Measurements from ENCODE around the gene HSDL2.
"Not testable (repeated sequence)": the region's sequence is repeated elsewhere in the genome, so short reads cannot be mapped to it uniquely, and the experiment has no call there.

Gene HSDL2

DNA sequence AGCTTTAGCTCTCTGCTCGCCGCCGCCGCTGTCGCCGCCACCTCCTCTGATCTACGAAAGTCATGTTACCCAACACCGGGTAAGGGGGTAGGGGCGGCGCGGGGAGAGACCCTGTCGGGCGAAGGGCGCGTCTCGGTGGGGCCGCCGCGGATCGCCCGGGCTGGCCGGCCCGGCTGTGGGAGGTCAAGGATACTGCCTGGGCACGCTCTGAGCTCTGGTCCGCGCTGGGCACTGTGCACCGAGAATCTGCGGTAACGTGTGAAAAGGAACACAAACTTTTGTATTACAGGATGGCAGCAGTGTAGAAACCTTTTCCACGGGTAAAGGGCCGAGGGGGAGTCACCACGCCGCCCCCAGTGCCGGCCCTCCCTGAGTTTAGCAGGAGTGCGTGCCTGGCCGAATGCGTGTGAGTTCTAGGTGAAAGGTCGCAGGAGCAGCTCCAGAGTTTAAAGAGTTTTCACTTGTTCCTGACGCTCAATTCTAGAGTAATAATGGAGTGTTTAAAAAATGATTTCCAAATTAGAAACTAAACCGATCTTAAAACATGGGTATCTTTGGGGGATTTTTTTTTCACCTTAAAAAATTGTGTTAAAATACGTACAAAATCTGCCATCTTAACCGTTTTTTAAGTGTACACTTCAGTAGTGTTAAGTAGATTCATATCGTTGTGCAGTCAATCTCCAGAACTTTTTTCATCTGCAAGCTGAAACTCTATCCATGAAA lies at the start of gene HSDL2:
HSDL2 (plus strand) TSS at position 7 of the 723 bp plus-strand sequence; CDS start at position 63, 56 bp downstream.
- peak in 14 of 56 donors; percentile 8 to 72 (median 50) for DNase-seq

DNA sequence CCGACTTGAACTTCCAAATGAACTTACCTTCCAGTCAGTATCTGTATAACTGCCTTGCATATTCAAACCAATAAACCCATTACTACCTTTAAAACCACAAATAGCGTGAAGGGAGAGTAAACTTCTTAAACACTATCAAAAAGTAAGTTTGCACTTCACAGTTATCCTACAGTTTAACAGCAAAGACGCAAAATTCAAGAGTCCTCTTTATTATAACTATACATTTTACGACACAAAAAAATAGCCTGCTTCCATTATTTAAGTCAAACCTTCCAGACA lies 48.3 kb upstream of the HSDL2 start:
- DNase-seq, result no peak

DNA sequence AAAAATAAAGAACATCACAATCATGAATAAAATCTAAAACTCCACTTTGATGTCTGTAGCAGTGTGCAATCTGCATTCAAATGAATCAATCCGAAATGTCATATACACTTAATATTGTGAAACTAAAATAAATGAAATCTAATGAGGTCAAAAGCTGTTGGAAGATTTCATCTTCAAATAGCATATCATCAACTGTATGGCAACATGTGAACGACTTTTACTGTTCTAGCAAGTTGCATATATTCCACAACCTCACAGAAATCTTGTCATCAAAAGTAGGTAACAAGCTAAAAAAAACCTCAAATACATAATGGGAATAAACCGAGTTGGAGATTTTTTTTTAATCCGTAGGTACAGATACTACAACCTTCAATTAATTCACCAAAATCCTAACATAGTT lies 47.7 kb upstream of the HSDL2 start:
- no peak for DNase-seq

DNA sequence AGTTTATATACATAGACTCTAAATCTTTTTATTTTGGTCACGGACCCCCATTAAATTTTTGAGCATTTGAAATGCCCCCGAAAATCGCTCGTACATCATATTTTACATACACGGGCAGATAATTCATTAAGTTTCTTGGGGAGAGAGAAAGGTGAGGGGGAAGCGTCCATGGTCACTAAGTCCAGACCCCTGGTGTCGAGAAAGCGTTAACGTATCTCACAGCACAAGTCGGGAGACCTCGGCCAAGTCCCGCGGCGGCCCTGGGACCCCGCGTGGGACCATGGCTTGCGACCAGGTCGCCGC lies 47.3 kb upstream of the HSDL2 start:
- DNase-seq, result peak in 1 of 56 donors; percentile 47

DNA sequence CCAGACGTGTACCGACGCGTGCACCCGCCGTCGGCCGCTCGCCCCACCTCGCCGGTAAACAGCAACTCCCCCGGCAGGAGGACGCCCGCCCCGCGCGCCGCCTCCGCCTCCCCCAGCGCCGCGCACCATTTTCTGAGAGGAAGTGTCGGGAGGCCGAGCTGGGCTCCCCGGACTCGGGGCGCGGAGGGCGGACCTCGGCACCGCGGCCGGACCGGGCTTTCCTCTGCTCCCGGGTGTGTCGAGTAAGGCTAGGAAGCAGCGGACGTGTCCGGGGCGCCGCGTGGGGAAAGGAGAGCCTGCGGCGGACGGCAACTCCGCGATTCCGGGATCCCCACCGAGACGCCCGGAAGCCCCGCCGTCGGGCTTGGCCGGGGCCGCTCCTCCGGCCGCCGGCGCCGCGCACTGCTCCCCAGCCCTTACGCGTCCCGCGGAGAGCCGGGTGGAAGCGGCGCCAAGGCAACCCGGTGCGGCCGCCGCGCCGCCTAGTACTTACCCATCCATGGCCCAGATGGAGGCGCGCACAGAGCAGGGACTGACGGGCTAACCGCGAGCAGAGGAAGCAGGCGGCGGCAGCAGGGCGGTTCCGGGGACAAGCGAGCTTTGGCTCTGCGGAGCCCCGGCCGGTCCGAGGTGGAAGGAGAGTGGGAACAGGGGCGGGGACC lies 46.8 kb upstream of the HSDL2 start, which contains the start of gene PTBP3:
PTBP3 (minus strand) TSS at position 643 of the 662 bp plus-strand sequence. CDS start 35,754 bp downstream, outside the sequence.
- peak in 45 of 56 donors; percentile 25 to 94 (median 51) for DNase-seq

DNA sequence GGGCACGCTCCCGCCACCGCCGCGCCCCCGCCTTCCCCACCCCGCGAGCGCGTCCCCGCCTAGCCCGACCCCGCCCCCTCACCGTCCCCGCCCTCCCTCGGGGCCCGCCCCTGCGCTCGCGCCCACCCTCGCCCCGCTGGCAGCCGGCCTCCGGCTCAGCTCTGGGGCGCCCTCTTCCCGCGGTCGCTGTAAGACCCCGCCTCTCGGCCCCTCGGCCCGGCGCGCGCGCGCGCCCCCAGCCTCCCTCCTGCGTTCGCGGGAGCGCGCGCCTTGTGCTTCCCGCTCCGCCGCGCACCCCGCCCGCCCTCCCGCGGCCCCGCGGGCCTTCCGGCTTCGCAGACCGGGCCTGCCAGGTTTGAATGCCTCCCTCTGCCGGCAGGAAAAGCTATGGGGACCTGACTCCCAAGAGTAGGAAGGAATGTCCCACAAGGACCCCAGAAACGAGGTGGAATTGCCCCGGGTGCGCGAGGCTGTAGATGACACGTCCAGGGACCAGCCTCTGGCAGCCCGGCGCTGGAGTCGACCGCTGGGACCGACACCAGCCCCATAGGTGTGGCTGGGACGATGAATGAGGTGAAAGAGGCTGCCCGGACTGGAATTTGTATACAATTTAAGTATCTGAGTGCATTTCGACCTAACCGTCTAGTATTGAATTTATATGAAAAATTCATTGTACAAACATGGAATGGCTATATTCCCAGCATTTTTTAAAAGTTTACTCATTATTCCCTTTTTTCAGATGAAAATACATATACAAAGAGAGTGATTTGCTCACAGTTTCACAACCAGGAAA lies 46.1 kb upstream of the HSDL2 start:
- peak; percentile 41 to 95 (median 88) for DNase-seq

DNA sequence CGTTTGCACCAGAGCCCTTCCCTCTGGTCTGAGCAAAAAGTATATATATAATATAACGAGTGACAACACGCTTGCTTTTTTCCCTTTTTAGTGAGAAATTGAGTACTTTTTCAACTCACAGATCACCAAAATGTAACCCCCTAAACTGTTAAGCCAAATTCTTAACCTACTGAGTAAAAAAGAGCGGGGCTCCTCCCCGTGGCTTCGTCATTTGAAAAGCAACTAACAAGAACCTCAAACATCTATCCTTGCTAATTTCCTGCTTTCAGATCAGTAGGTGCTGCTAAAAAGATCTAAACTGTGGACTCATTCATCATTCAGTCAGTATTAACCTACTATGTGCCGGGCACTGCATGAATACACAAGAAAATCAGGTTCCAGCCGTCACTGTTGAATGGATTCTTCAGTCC lies 45.5 kb upstream of the HSDL2 start:
- peak in 2 of 56 donors; percentile 0 to 11 for DNase-seq

DNA sequence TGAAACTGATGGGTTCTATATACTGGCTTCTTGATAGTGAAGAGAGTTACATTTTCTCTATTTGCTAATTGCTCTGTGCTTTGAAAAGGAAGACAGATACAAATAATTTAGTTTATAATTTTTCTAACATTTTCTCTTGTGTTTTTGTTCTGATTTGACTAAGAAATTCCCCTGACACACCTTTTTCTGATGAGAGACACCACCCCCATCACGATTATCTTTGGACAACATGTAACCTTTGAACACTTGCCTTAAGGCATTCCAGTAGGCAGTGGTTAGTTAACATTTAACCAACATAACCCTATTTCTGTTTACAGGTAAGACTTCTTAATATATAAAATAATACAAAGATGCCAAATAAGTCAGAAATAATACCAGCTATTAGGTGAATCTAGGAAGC lies 42.4 kb upstream of the HSDL2 start:
- no peak for DNase-seq

DNA sequence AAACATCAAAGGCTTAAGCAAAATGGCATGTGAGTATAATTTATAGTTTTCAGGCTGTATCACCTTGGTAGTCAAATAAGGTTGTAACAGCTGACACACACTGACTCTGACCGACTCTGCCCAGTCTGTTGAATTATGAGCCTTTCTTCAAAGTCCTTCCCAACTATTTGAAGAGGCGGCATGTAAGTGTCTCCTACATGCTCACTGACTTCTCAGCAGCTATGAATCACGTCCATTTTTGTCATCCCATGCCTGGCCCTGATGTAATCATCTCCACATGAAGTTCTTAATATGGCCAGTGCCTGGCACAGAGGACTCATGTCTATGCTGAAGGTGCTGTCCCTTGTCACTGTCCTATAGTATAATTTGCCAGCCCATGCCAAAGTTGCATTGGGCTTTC lies 41.3 kb upstream of the HSDL2 start:
- no peak for DNase-seq

DNA sequence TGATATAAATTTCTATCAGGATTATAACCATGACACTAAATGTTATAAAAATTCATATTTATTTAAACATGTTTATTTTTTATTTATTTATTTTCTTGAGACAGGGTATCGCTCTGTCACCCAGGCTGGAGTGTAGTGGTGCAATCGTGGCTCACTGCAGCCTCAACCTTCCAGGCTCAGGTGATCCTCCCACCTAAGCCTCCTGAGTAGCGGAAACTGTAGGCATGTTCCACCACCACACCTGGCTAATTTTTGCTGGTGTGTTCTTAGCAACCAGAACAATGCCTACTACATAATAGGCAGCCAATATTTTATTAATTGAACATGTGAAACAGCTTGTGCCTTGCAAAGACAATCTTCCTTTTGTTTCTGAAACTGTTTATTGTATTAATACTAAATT lies 40.0 kb upstream of the HSDL2 start:
- no peak for DNase-seq

DNA sequence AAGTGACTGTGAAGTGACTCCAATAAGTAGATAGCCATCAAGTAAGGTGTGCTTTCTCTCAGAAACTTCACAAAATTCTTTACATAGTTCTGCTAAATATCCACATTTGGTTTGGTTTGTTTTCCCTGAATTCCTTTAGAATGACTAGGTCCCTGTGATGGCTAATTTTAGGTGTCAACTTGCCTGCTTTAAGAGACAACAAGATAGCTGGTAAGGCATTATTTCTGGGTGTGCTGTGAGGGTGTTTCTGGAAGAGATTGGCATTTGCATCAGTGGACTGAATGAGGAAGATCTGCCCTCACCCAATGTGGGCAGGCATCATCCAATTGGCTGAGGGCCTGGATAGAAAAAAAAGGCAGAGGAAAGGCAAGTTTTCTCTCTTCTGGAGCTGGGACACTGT lies 38.2 kb upstream of the HSDL2 start:
- no peak for DNase-seq

DNA sequence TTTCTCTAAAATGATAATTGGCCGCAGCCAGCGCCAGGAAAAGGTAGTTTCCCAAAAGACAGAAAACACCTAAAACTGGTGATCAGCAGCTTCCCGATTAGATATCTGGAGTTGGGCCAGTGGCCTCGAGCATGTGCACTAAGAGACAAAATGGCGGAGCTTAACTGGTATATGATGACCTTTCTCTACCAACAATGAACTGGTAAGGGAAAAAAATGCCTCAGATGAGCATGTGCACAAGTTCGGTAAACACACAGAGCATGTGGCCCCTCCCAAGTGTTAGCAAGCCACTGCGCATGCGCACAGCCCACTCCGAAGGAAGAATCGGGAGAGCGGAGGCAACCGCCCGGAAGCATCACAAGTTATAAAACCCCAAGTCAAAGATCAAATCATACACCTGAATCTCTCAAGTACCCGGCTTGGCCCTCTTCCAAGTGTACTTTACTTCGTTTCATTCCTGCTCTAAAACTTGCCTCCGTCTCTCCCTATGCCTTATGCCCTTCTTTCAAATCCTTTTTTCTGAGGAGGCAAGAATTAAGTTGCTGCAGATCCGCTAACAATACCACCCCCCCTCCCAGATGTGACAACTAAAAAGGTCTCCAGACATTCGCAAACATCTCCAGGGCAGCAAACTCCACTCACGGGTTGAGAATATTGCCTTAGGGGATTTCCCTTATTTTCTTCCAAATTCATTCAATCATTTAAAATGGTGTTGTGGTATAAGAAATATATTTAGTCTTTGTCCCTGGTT lies 31.5 kb upstream of the HSDL2 start:
- DNase-seq, result peak; percentile 5 to 84 (median 54)

DNA sequence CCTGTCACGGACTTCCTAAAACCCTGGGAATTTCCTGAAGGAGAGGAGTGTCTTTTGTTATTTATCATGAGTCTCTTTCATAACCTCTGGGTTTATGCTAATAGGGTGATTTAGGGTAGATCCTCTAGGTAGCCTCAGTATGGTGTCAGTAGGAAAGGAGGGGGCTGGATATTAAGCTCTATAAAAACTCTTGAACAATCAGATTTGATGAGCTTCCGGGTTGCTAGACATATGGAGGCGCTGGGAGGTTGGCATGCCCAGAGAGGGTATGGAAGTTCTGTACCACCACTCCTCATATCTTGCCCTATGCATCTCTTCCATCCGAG lies 30.9 kb upstream of the HSDL2 start:
- no peak for DNase-seq

DNA sequence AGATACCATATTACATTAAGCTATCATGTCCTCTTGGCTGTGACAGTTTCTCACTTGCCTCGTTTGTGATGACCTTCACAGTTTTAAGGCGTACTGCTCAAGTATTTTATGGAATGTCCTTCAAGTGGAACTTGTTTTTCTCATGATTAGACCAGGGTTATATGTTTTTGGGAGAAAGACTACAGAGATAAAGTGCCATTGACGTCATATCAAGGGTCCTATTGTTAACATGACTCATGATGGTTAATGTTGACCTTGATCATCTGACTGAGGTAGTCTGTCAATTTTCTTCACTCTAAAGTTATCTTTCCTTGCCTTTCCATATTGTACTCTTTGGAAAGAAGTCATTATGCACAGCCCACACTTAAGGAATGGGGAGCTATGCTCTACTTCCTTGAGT lies 28.7 kb upstream of the HSDL2 start:
- DNase-seq, result no peak

DNA sequence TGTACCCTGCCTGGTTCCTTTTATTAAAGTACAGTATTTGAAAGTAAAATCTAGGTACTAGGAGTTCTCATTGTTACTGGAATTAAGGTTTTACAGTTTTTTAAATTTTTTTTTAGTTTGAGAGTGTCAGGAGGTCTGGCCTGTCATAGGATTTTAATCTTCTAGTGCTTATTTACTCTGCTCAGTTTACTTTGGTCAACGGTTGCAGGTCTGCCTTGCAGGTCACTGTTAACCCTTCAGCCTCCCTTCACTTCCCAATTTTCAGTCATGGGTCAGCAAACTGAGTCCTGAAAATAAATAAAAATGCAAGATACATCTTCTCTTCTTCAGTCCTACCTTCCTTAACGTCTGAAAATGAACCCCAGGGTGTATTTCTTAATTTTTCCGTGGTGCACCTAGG lies 27.7 kb upstream of the HSDL2 start:
- no peak for DNase-seq

DNA sequence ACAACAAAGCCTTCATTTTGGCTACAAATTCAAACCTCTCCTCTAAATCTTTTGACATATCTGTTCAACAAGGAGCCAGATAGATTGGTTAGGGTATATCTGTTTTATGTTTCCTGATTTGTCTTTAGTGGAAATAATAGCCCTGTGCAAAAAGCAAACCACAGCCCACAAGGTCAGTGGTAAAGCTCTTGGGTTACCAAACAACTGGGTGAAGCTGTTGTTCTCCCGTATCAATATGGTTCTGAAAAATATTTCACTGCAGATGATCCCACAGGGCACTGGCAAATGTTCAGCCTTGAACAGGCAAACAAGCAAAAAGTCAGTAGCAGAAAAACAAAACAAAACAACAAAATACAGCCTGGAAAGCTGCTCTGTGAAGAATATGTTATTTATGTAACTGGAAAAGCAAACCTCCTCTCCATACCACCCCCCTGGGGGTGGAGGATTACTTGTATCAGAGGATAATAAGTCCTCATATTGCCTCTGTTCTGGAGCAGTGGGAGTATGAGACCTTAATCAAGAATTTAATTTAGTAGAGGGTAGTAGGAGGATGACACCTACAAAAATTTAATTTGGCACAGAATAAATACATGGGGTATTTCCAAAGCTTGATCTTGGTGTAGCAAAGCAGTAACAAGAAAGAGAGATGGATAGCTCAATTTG lies 25.7 kb upstream of the HSDL2 start:
- no peak for DNase-seq

DNA sequence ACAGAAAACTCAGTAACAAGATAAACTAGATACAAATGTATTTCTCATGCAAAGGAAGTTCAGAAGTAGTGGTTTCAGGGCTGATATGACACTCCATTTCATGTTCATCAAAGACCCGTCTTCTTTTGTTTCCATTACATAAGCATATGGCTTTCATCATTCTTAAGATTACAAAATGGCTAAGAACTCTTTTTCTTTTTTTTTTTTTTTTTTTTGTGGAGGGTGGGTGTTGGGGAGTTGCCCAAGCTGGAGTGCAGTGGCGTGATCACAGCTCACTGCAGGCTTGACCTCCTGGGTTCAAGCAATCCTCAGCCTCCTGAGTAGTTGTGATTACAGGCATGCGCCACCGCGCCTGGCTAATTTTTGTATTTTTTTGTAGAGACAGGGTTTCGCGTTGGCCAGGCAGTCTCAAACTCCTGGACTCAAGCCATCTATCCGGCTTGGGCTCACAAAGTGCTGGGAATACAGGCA lies 24.4 kb upstream of the HSDL2 start:
- DNase-seq, result no peak

DNA sequence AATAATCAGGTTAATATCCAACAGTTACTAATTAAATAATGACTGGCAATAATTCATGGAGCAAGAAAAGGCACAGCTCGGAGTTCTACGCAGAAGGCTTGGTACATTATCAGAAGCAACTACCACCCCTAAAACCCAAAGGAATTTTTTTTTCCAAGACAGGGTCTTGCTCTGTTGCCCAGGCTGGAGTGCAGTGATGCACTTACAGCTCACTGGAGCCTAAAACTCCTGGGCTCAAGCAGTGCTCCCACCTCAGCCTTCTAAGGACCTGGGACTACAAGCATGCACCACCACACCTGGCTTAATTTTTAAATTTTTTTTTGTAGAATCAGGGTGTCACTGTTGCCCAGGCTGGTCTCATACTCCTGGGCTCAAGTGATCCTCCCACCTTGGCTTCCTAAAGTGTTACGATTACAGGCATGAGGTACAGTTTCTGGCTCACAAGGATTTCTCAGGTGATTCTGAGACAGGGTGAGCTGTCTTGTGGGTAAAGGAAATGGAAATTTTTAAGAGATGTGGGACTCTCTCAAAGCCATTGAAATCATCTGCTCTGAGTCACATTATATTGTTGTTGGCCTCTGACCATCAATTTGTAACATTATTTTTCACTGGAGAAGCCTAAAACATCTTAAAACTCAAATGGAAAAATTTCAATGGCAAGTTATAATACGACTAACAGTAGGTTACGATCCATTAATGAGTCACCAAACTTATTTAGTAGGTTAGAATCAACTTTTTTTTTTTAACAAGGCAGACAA lies 19.7 kb upstream of the HSDL2 start:
- DNase-seq, result no peak

DNA sequence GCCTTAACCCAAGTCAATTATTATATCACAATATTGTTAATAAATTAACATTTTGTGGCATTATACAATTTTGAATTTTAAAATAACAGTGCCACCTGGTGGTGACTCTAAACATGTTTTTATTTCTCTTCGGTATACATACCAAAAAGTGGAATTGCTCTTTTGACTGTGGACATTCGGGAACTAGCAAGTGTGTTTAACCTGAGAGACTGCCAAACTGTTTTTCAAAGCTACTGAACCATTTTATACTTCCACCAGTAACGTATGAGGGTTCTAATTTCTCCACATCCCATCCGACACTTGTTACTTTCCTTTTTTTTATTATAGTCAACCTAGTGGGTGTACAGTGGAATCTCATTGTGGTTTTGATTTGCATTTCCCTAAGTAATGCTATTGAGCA lies 18.3 kb upstream of the HSDL2 start:
- DNase-seq, result peak in 1 of 56 donors; percentile 27

DNA sequence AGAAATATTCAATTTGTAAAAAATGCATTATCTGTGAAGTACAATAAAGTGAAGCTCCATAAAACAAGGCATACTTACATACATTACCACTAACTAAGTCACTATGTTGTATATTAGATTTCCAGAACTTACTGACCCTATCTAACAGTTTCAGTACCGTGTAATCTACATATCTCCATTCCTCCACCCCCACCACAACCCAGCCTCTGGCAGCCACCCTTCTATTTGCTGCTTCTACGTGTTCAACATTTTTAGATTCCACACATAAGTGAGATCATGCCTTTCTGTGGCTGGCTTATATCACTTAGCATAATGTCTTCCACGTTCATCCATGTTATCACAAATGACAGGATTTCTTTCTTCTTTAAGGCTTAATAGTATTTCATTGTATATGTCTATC lies 15.1 kb upstream of the HSDL2 start:
- DNase-seq, result no peak

DNA sequence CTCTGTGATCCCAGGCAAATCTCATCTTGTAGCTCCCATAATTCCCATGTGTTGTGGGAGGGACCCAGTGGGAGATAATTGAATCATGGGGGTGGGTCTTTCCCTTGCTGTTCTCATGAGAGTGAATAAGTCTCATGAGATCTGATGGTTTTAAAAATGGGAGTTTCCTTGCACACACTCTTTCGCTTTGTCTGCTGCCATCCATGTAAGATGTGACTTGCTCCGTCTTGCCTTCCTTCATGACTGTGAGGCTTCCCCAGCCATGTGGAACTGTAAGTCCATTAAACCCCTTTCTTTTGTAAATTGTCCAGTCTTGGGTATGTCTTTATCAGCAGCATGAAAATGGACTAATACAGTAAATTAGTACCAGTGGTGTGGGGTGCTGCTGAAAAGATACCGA lies 14.7 kb upstream of the HSDL2 start:
- DNase-seq, result not testable (repeated sequence)
